HepG2 (cell line): Measurements from ENCODE around the gene ATOH8.

Experiments used
- GFI1 ChIP-seq: sonication (generic); formaldehyde crosslinking; IDR thresholded peaks from 2 replicates; pipeline ENCODE4 v1.5.0; 2020; ENCODE audit warnings: missing genetic modification reagents, mild to moderate bottlenecking, borderline replicate concordance
- HDAC2 ChIP-seq: sonication (generic); formaldehyde crosslinking; IDR thresholded peaks from 2 replicates; pipeline ENCODE4 v1.4.0; 2020; ENCODE audit warnings: missing genetic modification reagents
- HMG20B ChIP-seq: conservative IDR thresholded peaks from 2 replicates; pipeline ENCODE4 v1.6.1; 2016; ENCODE audit warnings: missing genetic modification reagents, missing compliant biosample characterization
- NR1H2 ChIP-seq: sonication (generic); formaldehyde crosslinking; IDR thresholded peaks from 2 replicates; pipeline ENCODE4 v1.8.1; 2022; ENCODE audit warnings: low read depth, missing genetic modification reagents, borderline replicate concordance
- NR2F6 ChIP-seq, 2 experiments: IDR thresholded peaks; 2 replicates each; pipeline ENCODE4 v1.6.1; 2016; ENCODE audit warnings: antibody characterized with exemption in 1 of 2, mild to moderate bottlenecking in 1 of 2
- POLR2A ChIP-seq, 2 experiments: IDR thresholded peaks; 2 replicates each; pipeline ENCODE4 v1.6.1; 2011; ENCODE audit warnings: low read depth in 2 of 2, low read length in 2 of 2, mild to moderate bottlenecking in 1 of 2, moderate library complexity in 1 of 2; ENCODE audit not compliant: insufficient read depth in 1 of 2
- POLR2AphosphoS5 ChIP-seq: IDR thresholded peaks from 2 replicates; pipeline ENCODE4 v1.6.1; 2012; ENCODE audit warnings: low read depth, low read length
- SATB2 ChIP-seq: sonication (generic); formaldehyde crosslinking; IDR thresholded peaks from 2 replicates; pipeline ENCODE4 v1.5.0; 2020; ENCODE audit warnings: missing genetic modification reagents
- SRF ChIP-seq: IDR thresholded peaks from 2 replicates; pipeline ENCODE4 v1.6.1; 2011; ENCODE audit warnings: mild to moderate bottlenecking, low read depth, low read length, moderate library complexity
- ZNF619 ChIP-seq: sonication (generic); formaldehyde crosslinking; IDR thresholded peaks from 2 replicates; pipeline ENCODE4 v1.4.0; 2020; ENCODE audit warnings: mild to moderate bottlenecking, missing genetic modification reagents
- TF ChIP-seq, protein P1 (sequence below): sonication (generic); formaldehyde crosslinking; IDR thresholded peaks from 2 replicates; pipeline ENCODE4 v1.4.0; 2020; ENCODE audit warnings: missing genetic modification reagents, borderline replicate concordance
- TF ChIP-seq, protein P2 (sequence below): sonication (generic); formaldehyde crosslinking; IDR thresholded peaks from 2 replicates; pipeline ENCODE4 v1.5.0; 2020; ENCODE audit warnings: mild to moderate bottlenecking, missing genetic modification reagents, moderate library complexity
- TF ChIP-seq, protein P3 (sequence below): sonication (generic); formaldehyde crosslinking; IDR thresholded peaks from 2 replicates; pipeline ENCODE4 v1.8.0; 2022; ENCODE audit warnings: low read depth, missing genetic modification reagents

- TF ChIP-seq NR1H2 (no peak), NR2F6 (IDR thresholded peaks at IDR 0.05) (no peak), NR2F6 (CRISPR knock-in tag; IDR thresholded peaks at IDR 0.05) (no peak), ZNF619 (CRISPR knock-in tag) (no peak), POLR2A (IDR thresholded peaks at IDR 0.05; ENCODE audit: insufficient read depth in 1 of 2, low read depth in 2 of 2, low read length in 2 of 2) (no peak), HMG20B (CRISPR knock-in tag) (no peak), GFI1 (CRISPR knock-in tag) (no peak), HDAC2 (no peak), SATB2 (CRISPR knock-in tag) (no peak), POLR2AphosphoS5 (no peak), SRF (no peak)
- TF ChIP-seq, protein P1, sequence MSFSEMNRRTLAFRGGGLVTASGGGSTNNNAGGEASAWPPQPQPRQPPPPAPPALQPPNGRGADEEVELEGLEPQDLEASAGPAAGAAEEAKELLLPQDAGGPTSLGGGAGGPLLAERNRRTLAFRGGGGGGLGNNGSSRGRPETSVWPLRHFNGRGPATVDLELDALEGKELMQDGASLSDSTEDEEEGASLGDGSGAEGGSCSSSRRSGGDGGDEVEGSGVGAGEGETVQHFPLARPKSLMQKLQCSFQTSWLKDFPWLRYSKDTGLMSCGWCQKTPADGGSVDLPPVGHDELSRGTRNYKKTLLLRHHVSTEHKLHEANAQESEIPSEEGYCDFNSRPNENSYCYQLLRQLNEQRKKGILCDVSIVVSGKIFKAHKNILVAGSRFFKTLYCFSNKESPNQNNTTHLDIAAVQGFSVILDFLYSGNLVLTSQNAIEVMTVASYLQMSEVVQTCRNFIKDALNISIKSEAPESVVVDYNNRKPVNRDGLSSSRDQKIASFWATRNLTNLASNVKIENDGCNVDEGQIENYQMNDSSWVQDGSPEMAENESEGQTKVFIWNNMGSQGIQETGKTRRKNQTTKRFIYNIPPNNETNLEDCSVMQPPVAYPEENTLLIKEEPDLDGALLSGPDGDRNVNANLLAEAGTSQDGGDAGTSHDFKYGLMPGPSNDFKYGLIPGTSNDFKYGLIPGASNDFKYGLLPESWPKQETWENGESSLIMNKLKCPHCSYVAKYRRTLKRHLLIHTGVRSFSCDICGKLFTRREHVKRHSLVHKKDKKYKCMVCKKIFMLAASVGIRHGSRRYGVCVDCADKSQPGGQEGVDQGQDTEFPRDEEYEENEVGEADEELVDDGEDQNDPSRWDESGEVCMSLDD (CRISPR knock-in tag): no peak
- TF ChIP-seq, protein P2, sequence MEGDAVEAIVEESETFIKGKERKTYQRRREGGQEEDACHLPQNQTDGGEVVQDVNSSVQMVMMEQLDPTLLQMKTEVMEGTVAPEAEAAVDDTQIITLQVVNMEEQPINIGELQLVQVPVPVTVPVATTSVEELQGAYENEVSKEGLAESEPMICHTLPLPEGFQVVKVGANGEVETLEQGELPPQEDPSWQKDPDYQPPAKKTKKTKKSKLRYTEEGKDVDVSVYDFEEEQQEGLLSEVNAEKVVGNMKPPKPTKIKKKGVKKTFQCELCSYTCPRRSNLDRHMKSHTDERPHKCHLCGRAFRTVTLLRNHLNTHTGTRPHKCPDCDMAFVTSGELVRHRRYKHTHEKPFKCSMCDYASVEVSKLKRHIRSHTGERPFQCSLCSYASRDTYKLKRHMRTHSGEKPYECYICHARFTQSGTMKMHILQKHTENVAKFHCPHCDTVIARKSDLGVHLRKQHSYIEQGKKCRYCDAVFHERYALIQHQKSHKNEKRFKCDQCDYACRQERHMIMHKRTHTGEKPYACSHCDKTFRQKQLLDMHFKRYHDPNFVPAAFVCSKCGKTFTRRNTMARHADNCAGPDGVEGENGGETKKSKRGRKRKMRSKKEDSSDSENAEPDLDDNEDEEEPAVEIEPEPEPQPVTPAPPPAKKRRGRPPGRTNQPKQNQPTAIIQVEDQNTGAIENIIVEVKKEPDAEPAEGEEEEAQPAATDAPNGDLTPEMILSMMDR (CRISPR knock-in tag): no peak
- TF ChIP-seq, protein P3, sequence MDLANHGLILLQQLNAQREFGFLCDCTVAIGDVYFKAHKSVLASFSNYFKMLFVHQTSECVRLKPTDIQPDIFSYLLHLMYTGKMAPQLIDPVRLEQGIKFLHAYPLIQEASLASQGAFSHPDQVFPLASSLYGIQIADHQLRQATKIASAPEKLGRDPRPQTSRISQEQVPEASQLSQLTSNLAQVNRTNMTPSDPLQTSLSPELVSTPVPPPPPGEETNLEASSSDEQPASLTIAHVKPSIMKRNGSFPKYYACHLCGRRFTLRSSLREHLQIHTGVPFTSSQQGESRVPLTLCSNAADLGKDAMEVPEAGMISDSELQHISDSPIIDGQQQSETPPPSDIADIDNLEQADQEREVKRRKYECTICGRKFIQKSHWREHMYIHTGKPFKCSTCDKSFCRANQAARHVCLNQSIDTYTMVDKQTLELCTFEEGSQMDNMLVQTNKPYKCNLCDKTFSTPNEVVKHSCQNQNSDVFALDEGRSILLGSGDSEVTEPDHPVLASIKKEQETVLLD (CRISPR knock-in tag): no peak
Measured at GRCh38 chr2:85795331-85796045, 41.7 kb downstream of the ATOH8 start.
